GM18870 (cell line): ENCODE data around the gene ARHGAP23.

Experiments
- ATAC-seq: cut with Tn5 transposase; IDR thresholded peaks from one replicate; pipeline ENCODE4 v1.9.1; 2021; ENCODE audit warnings: moderate library complexity; ENCODE audit not compliant: unreplicated experiment

Gene ARHGAP23

DNA sequence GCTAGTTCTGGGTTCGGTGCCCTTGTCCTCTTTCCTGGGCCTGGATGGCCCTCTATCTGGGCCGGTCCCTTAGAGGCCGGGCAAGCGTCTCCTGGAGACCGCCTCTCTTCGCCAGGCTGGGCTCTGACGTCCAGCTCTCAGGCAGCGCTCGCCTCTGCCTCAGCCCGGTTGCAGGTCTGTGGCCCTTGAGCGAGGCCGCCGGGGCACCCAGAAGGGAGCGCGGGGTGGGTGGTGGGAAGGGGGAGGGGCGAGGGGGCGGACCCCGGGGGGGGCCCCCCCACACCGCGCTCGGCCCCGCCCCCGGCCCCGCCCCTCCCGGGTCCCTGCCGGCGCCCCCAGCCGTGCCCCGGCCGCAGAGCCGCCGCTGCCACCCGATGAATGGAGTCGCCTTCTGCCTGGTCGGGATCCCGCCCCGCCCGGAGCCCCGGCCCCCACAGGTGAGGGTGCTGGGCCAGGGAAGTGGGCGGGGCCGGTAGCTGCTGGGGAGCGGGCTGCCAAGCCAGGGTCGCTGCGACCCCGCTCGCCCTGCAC lies at the start of gene ARHGAP23:
Gene ARHGAP23 (plus strand): TSS at position 353 of the 531 bp plus-strand sequence. CDS start 22 bp downstream, at position 375.
- no peak for ATAC-seq

DNA sequence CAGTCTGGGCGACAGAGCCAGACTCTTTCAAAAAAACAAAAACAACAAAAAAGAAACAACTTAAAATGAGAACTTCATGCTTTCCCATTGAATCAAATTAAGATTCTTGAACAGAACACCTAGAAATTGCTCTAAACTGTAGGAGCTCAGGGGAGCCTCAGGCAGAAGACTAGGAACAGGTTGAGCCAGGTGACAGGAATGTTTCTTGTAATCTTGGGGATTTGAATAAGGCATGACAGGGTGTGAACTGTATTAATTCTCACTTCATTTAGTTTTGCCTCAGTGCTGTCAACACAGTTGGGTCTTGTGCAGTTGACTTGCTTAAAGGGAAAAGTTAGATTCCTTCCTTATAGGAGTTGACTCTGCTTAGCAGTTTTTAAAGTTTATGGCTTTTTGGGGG lies 48.8 kb upstream of the ARHGAP23 start:
- no peak for ATAC-seq

DNA sequence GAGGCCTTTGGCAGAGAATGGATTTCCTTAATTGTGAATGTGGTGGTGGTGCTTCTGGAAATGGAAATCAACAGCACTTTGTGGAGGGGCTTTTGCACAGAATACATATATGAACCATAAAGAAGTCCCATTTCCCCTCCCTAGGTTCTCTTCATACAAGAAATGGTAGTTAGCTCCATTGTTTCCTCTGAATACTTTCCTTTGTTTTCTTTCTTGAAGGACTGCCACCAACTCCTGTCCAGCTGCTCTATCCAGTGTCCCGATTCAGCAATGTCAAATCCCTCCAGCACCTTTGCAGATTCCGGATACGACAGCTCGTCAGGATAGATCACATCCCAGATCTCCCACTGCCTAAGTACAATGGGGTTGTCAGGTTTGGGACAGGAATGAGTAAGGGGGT lies 33.2 kb upstream of the ARHGAP23 start:
- ATAC-seq: no peak

DNA sequence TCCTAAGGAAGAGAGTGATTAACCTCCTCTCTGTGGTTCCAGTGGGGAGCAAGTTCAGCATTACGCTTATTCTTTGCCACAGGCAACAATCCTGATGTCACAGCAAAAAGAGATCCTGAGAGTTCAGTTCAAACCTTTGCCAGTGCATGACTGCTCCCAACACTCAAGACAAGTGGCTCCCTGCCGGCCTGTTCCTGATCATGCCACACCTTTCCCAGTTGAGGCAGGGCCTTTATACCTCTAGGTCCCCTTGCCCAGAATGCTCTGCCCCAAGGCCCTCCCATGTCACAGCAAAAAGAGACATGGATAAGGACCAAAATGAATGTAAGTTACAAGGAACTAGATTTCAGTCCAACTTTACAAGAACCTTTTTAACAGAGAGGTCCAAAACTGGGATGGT lies 31.0 kb upstream of the ARHGAP23 start:
- no peak for ATAC-seq

DNA sequence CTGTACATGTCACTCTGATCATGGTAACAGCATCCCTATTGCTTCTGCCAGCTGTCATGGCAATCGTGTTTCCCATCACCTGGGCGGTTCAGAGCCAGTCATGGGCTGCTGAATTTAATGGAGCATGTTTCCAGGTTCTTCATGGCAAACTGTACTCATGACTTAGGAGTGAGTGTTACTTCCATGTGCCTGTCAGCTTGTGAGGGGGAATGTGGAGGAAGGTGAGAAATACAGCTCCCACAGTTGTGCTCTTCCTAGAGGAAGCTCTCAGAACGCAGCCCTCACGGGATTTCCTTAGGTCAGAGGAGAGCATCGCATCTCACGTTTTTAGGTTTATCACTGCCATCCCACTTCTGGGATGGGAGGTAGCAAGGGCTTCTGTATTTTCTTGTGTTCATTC lies 28.0 kb upstream of the ARHGAP23 start:
- ATAC-seq: no peak

DNA sequence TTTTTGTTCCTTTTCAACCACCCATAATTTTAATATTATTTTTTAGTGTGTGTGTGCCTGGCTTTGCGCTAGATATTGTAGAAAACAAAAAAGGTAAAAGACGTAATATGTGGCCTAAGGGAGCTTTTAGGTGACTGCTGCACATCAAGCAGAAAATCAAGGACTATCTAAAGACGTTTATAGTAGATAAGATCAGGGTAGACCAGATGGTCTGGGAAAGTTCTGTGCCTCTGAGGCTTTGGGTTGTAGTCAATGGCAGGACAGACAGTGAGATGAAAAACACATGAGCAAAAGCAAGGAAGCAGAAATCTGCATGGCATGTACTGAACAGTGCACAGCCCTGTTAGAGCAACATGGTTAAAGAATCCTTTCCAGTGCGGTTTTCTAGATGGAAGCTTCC lies 26.8 kb upstream of the ARHGAP23 start:
- no peak for ATAC-seq

GRCh38 chr17:38402897-38403296 lies 25.4 kb upstream of the ARHGAP23 start:
- no peak for ATAC-seq

DNA sequence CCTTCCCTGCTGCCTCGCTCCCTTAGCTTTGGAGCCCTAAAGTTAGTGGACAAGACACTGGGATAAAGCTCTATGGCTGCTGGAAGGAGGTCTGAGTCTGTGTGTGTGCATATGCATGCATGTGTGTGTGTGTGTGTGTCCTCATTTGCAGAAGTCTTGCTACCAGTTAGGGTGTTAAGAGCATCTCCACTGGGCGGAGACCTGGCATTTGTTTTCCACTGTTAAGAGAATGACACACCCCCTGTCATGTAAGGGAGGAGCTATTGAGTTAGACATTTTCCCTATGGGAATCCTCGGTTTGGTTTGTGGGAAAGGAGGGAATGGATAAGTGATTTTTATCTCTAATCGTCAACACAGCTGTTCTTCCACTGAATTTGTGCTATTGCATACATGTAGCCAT lies 24.8 kb upstream of the ARHGAP23 start:
- ATAC-seq: no peak

DNA sequence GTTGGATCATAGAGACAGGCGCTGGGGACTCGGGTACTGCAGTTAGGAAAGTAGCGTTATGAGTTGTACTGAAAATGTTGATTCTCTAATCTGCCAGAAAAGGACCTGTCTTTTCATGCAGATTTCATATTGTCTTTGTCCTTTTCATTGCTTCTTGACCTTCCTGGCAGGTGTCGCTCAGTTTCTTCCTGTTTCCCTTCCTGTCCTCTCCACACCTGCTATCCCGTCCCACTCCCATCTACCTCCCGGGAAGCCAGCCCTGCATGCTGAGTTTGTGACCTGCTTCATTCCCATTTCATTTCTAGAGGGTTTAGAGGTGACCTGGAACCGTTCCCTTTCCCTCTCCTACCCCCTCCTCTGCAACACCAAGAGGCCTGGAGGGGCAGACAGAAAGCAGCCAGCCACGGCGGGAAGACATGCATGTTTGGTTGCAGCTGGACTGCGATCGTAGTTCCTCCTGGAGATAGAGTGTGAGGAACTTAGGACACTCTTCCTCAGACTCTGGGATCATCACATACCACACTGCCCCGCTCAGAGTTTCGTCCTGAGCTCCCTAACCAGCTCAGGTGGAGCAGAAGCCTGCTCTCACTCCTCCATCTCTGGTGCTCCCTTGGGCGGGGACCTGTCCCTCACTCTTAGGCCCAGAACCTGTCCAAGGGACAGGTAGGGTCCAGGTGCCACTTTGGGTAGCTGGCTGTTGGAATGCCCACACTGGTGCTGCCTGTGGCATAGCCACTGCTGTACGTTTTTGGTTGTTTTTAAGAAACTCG lies 23.9 kb upstream of the ARHGAP23 start:
- no peak for ATAC-seq

DNA sequence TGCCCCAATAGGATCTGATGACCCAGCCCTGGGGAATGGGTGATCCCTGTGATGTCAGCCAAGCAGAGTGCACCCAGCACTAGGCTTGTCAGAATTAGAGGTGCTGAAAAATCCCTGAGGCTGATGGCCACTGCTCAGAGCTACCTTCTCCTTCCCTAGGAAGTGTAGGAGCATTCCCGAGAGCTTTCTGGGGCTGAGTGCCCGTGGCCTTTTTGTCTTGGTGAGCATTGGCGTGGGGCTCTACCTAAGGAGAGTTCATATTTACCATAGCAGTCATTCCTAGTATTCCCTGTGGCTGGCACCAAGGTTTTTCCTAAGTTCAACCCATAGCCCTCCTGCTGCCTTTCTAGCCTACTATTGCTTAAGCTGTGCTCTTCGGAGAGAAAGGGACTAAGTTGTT lies 22.6 kb upstream of the ARHGAP23 start:
- ATAC-seq: no peak

- ATAC-seq: no peak
Observed at GRCh38 chr17:38410201-38410600, 18.1 kb upstream of the ARHGAP23 start.

DNA sequence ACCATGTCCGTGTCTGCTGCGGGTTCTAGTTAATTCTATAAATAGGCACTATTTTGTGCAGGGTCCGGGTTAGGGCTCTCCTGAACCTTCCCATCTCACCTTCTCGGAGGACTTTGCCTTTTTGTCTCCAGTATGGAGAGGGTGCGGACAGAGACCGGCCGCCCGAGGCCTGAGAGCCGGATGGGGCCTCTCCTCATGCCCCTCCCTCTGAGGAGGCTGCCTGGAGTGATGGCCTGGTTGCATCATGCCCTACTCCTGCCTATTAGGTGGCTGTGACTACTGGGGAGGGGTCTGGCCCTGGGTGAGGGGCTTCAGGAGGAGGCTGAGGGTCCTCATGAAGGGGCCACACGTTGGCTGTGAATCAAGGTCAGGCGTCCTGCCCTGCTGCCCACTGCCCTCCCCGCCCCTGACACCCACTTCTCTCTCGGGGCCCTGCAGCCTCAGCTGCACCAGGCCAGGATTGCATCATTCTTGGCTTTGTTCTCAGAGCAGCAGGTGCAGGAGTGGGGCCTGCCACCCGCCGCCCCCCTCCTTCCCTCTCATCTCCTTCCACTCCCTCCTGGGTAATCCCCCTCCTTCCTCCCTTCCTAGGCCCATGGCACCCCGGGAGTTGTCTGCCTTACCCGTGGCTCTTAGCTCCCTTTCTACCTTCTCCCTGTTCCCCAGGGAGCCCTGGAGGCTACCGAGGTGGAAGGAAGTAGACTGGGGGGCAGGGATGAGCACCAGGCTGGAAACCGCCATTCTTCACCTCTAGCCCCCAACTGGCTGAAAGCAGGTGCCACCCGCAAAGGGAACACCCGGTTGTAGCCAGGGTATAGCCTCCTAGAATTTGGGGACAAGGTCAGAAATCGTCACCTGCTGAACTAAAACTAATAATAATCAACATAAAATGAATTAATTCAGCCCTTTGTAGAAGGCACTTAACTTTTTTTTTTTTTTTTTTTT lies 12.7 kb upstream of the ARHGAP23 start:
- no peak for ATAC-seq

DNA sequence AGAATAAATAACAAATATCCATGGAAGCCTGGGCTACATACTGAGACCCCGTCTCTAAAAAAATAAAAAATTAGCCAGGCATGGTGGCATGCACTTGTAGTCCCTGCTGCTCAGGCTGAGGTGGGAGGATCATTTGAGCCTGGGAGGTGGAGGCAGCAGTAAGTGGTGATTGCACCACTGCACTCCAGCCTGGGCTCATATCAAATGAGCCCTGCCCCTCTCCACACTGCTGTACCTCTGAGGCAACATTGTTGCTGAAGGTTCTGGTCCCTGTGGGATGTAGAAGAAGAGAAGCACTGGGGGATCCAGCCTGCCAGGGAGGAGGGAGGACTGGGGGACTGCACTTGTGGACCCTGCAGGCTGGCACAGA lies 11.4 kb upstream of the ARHGAP23 start:
- ATAC-seq: no peak

DNA sequence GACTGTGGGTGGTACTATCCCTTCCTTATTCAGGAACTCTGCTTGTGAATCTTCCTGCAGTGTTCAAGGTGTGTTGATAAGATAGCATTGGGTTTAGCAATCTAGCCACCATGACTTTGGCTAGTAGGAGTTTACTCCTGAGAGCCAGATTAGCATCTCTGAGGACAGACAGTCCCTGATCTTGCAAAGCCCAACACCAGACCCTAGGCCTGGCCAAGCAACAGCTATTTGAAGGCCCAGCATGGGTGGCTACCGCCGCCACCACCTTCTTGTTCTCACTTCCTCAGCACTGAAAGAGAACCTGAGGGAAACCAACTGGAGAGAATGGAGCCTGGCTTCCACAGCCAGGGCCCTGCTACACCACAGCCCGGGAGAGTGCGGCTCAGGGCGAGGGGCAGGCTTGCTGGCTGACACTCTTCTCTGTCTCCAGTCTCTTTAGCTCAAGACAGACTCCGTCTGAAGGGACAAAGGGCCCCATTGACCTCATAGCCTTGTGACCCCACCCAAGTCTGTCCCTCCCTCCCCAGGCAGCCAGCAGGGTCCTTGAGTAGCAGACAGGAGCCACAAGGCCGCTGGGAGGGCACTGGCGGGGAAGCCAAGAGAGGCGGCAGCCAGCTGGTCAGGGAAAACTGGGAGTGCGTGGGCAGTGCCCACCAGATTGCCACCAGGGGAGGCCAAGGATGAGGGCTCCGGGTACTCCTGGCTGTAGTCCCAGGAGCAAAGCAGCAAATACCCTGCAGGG lies 10.9 kb upstream of the ARHGAP23 start:
- ATAC-seq: no peak

- ATAC-seq: no peak
Observed at GRCh38 chr17:38418062-38418692, 10.1 kb upstream of the ARHGAP23 start.

GRCh38 chr17:38418693-38419507 lies 9.4 kb upstream of the ARHGAP23 start:
- no peak for ATAC-seq

- no peak for ATAC-seq
Observed at GRCh38 chr17:38419508-38419981, 8.7 kb upstream of the ARHGAP23 start.

DNA sequence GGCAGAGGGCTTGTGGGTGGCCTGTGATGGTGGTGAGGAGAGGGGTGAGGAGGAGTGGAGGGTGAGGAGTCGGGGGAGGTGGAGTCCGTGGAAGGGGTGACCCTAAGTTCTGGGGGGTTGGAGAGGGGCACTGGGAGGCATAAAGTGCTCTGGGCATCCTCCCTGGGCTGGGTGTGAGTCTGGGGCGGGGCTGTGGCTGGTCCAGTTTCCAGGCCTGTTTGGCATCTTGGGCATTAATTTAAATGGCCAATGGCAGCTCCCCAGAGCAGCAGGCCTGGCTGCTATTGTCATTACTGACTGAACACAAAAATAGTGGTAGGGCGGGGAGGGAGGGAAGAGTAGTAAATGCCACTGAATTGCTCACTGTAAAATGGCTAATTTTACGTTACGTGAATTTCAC lies 7.7 kb upstream of the ARHGAP23 start:
- no peak for ATAC-seq

DNA sequence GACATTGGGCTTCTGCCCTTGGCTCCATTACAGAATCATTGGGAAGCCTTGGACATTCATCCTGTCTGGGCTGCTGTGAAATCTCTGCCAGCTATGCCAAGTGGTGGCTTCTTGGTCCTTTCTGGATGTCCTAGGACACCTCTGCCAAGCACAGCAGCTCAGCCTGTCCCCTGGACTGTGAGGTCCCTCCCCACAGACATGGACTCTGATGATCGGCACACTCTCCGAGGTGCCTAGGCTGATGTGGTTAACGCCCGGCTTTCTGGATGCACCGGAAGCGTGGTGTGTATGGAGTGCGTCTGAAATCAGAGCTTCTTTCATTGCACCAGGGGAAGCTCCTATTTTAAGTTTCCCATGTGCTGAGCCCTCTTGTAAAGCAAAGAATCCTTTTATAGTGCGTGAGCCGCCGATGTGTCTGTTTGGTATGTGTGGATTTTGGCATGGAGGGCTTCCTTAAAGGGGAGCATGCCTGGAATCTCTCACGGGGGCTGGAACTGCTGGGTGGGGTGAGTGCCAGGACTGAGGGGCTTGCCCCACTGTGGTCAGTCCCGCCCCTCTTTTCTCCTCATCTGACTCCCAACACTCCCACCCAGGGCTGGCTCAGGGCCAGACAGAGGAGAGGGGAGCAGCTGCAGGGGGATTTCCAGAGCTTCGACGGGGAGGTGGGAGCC lies 7.0 kb upstream of the ARHGAP23 start:
- no peak for ATAC-seq
